ENCODE data around the gene PGM5. TPM values are rescaled to one million over a fixed set of nuclear protein-coding genes. Genes with fewer than 3 reads are reported as not detected.
A peak's percentile ranks its signal among the peaks of the same experiment; 100 is the strongest.

Gene PGM5
- total and polyA plus RNA-seq, 12 donors, result 27.3 to 244 (median 121) TPM

- intact Hi-C loops (cut with DNase I), result no loop called here
- no peaks in the 10 kb centered on the region for H3K9me3 ChIP-seq (replicated peaks in 1 of 3)
- H3K4me1 ChIP-seq (replicated peaks in 1 of 2), result no peaks in the 10 kb centered on the region
- 52 to 70% (median 60%) methylated on average over 6 of the region's 6 CpGs for WGBS, 4 donors
- no peaks in the 10 kb centered on the region for H3K27me3 ChIP-seq
- no peak overlapping the region for H3K4me3 ChIP-seq
- peak overlapping the region in 4 of 5 donors; percentile 10 to 54 (median 38) for H3K27ac ChIP-seq
- DNase-seq, result peak in 2 of 7 donors; percentile 32 to 46
- TF ChIP-seq, protein P1, sequence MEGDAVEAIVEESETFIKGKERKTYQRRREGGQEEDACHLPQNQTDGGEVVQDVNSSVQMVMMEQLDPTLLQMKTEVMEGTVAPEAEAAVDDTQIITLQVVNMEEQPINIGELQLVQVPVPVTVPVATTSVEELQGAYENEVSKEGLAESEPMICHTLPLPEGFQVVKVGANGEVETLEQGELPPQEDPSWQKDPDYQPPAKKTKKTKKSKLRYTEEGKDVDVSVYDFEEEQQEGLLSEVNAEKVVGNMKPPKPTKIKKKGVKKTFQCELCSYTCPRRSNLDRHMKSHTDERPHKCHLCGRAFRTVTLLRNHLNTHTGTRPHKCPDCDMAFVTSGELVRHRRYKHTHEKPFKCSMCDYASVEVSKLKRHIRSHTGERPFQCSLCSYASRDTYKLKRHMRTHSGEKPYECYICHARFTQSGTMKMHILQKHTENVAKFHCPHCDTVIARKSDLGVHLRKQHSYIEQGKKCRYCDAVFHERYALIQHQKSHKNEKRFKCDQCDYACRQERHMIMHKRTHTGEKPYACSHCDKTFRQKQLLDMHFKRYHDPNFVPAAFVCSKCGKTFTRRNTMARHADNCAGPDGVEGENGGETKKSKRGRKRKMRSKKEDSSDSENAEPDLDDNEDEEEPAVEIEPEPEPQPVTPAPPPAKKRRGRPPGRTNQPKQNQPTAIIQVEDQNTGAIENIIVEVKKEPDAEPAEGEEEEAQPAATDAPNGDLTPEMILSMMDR (IDR thresholded peaks at IDR 0.05), result no peak
- no peak for TF ChIP-seq POLR2A (IDR thresholded peaks at IDR 0.05)
- no peaks in the 10 kb centered on the region for H3K36me3 ChIP-seq (replicated peaks in 1 of 2)
These were observed 190.4 kb downstream of the PGM5 start for GRCh38 chr9:68546596-68547390.

DNA sequence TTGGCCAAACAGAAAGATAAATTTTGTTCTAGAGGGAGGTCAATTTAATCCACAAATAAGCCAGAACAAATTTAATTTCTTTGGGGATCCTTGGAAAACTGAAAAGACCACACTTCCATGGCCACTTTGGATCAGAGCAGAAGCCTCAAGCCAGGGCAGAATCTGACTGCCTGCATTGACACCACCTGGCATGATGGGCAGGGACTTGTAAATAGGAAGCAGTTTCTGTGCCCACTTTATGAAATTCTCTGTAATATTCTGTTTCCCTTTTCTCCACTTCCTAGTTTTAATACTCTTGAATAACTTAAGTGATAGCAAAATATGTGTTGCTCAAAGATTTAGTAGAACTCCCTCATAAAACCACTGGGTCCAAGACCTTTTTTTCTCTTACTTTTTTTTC is 191.0 kb downstream of the PGM5 start:
- Histone ChIP-seq H3K27me3 (no peaks in the 10 kb centered on the region), H3K4me3 (no peak overlapping the region), H3K36me3 (replicated peaks in 1 of 2) (no peaks in the 10 kb centered on the region), H3K9me3 (replicated peaks in 1 of 3) (no peaks in the 10 kb centered on the region), H3K27ac (peak overlapping the region in 3 of 5 donors; percentile 28 to 54 (median 48)), H3K4me1 (replicated peaks in 1 of 2) (no peaks in the 10 kb centered on the region)
- intact Hi-C loops (cut with DNase I), result no loop called here
- no peak for DNase-seq
- TF ChIP-seq POLR2A (IDR thresholded peaks at IDR 0.05), result no peak
- TF ChIP-seq, protein P1 (IDR thresholded peaks at IDR 0.05), result no peak

- Histone ChIP-seq H3K4me1 (replicated peaks in 1 of 2) (no peaks in the 10 kb centered on the region), H3K4me3 (no peak overlapping the region), H3K27ac (no peak overlapping the region), H3K9me3 (replicated peaks in 1 of 3) (no peaks in the 10 kb centered on the region), H3K27me3 (no peaks in the 10 kb centered on the region), H3K36me3 (replicated peaks in 1 of 2) (no peaks in the 10 kb centered on the region)
- 50 to 56% (median 52%) methylated on average over 3 of the region's 3 CpGs for WGBS, 4 donors
- TF ChIP-seq, protein P1 (IDR thresholded peaks at IDR 0.05), result no peak
- no peak for TF ChIP-seq POLR2A (IDR thresholded peaks at IDR 0.05)
- DNase-seq, result no peak
- intact Hi-C loops (cut with DNase I), result no loop called here
These were observed 191.8 kb downstream of the PGM5 start for GRCh38 chr9:68548241-68548640.

DNA sequence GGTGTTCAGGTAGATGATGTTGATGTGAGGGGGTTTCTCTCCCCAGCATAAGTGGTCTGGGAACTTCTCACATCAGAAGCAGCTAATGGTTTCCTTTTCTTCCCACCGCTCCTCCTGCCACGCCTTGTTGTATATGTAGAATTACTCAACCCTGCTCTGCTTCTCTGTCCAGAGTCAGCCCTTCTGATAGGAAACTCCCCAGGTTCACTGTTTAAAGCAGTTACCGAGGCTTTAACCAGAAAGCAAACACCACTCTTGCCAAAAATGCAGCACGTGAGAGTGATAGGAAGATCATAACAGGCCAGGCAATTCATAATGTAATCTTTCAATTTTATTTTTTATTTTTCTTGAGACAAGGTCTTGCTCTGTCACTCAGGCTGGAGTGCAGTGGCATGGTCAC is 194.8 kb downstream of the PGM5 start:
- Histone ChIP-seq H3K4me1 (replicated peaks in 1 of 2) (no peaks in the 10 kb centered on the region), H3K36me3 (replicated peaks in 1 of 2) (no peaks in the 10 kb centered on the region), H3K9me3 (replicated peaks in 1 of 3) (no peaks in the 10 kb centered on the region), H3K27me3 (no peaks in the 10 kb centered on the region), H3K4me3 (no peak overlapping the region), H3K27ac (no peak overlapping the region)
- intact Hi-C loops (cut with DNase I), result no loop called here
- WGBS, 4 donors, result 60 to 69% (median 64%) methylated on average over 4 of the region's 4 CpGs
- no peak for DNase-seq
- TF ChIP-seq, protein P1 (IDR thresholded peaks at IDR 0.05), result no peak
- TF ChIP-seq POLR2A (IDR thresholded peaks at IDR 0.05), result no peak
